Measurements from ENCODE around the gene GPX7.
A peak's percentile ranks its signal among the peaks of the same experiment; 100 is the strongest.

Gene GPX7

DNA sequence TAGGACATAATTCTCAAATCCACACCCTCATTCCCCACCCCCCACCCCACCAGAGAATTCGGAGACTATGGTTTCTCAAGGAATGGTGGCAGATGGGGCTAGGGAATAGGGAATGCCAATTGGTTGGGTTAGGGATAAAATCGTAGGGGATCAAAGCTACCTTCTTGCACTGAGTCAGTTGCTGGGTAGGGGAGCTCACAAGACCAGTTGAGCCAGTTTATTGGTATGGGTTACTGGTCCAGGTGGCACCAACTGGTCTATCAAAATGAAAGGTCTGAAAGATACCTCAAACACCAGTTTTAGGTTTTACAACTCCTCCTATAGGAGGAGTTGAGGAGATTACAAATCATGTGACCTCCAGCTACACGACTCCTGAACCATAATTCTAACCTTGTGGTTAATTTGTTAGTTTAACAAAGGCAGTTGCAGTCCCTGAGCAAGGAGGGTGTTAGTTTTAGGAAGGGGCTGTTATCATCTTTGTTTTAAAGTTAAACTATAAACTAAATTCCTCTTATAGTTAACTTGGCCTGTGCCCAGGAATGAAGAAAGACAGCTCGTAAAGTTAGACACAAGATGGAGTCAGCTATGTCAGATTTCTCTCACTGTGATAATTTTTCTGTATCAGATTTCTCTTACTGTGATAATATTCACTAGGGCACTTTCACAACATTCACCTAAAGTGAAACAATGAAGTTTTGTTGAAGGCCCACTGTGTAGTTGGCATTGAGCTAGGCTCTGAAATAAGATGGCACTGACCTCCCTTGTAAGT, 33.3 kb downstream of the GPX7 start:
- TF ChIP-seq CTCF (IDR thresholded peaks at IDR 0.05; ENCODE audit: poor library complexity, severe bottlenecking), result no peak
- H3K4me3 ChIP-seq (ENCODE audit: severe bottlenecking), result no peak overlapping the region
- DNase-seq (ENCODE audit: low spot score) (no peak), ATAC-seq (ENCODE audit: low read depth) (no peak)
- H3K27ac ChIP-seq (ENCODE audit: poor library complexity, severe bottlenecking), result no peak overlapping the region
- H3K27me3 ChIP-seq (ENCODE audit: insufficient read depth, poor library complexity, severe bottlenecking), result peaks cover 2% of the 10 kb centered on the region
- no peaks in the 10 kb centered on the region for H3K36me3 ChIP-seq (ENCODE audit: low read depth)
- H3K9me3 ChIP-seq (ENCODE audit: severe bottlenecking), result no peaks in the 10 kb centered on the region
- H3K4me1 ChIP-seq (ENCODE audit: insufficient read depth, poor library complexity, severe bottlenecking), result peaks cover 11% of the 10 kb centered on the region

DNA sequence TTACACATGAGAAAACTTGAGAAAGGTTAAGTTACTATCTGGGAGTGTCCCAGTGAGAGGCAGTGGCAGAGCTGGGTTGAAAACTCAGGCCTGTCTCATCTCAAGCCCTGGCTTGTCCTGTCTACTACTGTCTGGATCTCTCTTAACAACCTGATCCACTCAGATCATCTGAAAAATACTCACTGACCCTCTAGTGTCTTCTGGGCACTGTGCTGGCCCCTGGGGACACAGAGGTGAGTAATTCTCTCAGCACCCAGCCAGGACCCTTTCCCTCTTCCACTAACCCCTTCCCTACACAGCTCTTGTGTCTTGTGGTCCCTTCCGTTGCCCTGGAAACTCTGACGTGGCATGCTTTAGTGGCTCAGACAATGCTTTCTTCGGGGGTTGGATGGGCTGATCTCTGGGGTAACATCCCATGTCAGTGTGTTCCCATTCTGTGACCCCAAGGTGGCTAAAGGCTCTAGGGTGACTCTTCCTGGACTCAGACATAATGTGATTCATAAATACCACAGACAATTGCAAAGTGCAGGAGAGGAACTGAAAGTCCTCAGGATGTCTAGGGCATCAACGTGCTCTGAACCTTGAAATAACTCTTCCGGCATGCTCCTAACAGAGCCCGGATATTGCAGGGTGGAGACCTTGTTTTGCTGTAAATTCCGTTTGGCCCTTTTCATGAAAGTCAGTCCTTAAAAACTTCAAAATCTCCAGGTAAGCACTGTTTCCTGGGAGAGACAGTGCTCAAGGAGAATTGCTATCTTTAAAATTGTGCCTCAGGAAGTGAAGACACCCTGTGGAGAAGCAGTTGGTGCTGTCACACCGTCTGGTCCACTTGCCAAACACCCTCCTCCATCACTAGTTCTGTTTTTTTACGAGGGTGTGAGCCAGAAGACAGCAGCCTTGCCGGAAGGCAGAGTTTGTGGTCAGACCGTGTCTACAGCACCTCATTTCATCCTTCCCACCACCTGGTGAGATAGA, 34.8 kb downstream of the GPX7 start:
- H3K4me1 ChIP-seq (ENCODE audit: insufficient read depth, poor library complexity, severe bottlenecking), result peaks cover 11% of the 10 kb centered on the region
- peak; percentile 66 for ATAC-seq (ENCODE audit: low read depth)
- DNase-seq (ENCODE audit: low spot score), result no peak
- no peak for TF ChIP-seq CTCF (IDR thresholded peaks at IDR 0.05; ENCODE audit: poor library complexity, severe bottlenecking)
- H3K27ac ChIP-seq (ENCODE audit: poor library complexity, severe bottlenecking), result peak overlapping the region; percentile 61
- H3K27me3 ChIP-seq (ENCODE audit: insufficient read depth, poor library complexity, severe bottlenecking), result peaks cover 2% of the 10 kb centered on the region
- no peak overlapping the region for H3K4me3 ChIP-seq (ENCODE audit: severe bottlenecking)
- H3K9me3 ChIP-seq (ENCODE audit: severe bottlenecking), result no peaks in the 10 kb centered on the region
- no peaks in the 10 kb centered on the region for H3K36me3 ChIP-seq (ENCODE audit: low read depth)

DNA sequence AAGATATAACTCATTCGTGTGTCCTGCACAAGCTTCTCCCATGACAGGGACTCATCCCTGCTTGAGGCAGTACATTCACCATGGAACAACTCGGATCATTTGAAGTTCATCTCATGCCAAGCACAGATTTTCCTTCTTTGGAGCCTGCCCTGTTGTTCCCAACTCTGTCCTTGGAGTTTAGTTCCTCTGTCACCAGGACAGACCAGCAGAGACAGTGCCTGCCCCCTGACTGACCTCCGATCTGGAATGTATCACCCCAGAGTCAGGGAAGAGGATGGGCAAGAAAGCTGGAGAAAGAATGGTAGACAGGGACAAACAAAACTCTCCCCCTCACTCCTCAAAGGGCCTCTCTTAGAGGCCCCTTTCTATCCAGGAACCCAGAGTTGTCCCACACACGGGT, 35.8 kb downstream of the GPX7 start:
- H3K27me3 ChIP-seq (ENCODE audit: insufficient read depth, poor library complexity, severe bottlenecking), result no peaks in the 10 kb centered on the region
- ATAC-seq (ENCODE audit: low read depth) (no peak), DNase-seq (ENCODE audit: low spot score) (no peak)
- H3K4me3 ChIP-seq (ENCODE audit: severe bottlenecking), result no peak overlapping the region
- H3K27ac ChIP-seq (ENCODE audit: poor library complexity, severe bottlenecking), result peak overlapping the region; percentile 61
- H3K4me1 ChIP-seq (ENCODE audit: insufficient read depth, poor library complexity, severe bottlenecking), result peaks cover 11% of the 10 kb centered on the region
- H3K36me3 ChIP-seq (ENCODE audit: low read depth), result no peaks in the 10 kb centered on the region
- H3K9me3 ChIP-seq (ENCODE audit: severe bottlenecking), result no peaks in the 10 kb centered on the region
- TF ChIP-seq CTCF (IDR thresholded peaks at IDR 0.05; ENCODE audit: poor library complexity, severe bottlenecking), result no peak

- Histone ChIP-seq H3K9me3 (ENCODE audit: severe bottlenecking) (no peaks in the 10 kb centered on the region), H3K4me1 (ENCODE audit: insufficient read depth, poor library complexity, severe bottlenecking) (peaks cover 11% of the 10 kb centered on the region), H3K27me3 (ENCODE audit: insufficient read depth, poor library complexity, severe bottlenecking) (no peaks in the 10 kb centered on the region), H3K27ac (ENCODE audit: poor library complexity, severe bottlenecking) (no peak overlapping the region), H3K4me3 (ENCODE audit: severe bottlenecking) (no peak overlapping the region), H3K36me3 (ENCODE audit: low read depth) (no peaks in the 10 kb centered on the region)
- TF ChIP-seq CTCF (IDR thresholded peaks at IDR 0.05; ENCODE audit: poor library complexity, severe bottlenecking), result no peak
- DNase-seq (ENCODE audit: low spot score), result no peak
- ATAC-seq (ENCODE audit: low read depth), result no peak
These were observed 38.5 kb downstream of the GPX7 start for GRCh38 chr1:52640697-52641096.

All from RWPE2 (cell line).